H1 (cell line): ENCODE measurements around the gene KCNC1. TPM values are rescaled to one million over a fixed set of nuclear protein-coding genes. Genes with fewer than 3 reads are reported as not detected.

ENCODE experiments used
- CTCF ChIA-PET: fragments of 300-600 bp; sonication (Branson Sonifier 250); formaldehyde crosslinking; loops from one replicate; lab custom pipeline; 2021; ENCODE audit not compliant: partially characterized antibody; lab: Charles Lee
- POLR2A ChIA-PET: fragments of 300-600 bp; sonication (Branson Sonifier 250); formaldehyde crosslinking; loops from one replicate; lab custom pipeline; 2021; ENCODE audit warnings: inconsistent platforms; ENCODE audit not compliant: partially characterized antibody; lab: Charles Lee
- DNase-seq, 2 experiments: peaks; one replicate each; pipeline versions ENCODE4 v3.0.0 to v3.0.0-alpha.2; 2010 to 2022; ENCODE audit warnings: low spot score in 2 of 2, low read depth in 1 of 2, mixed read lengths in 1 of 2
- FAIRE-seq: peaks from 2 replicates; lab custom pipeline; 2011; peaks lifted over from hg19 to GRCh38; lab: Jason Lieb, UNC
- H2AFZ ChIP-seq: 2 replicates; pipeline ENCODE4 v1.8.1; 2012; ENCODE audit warnings: low read length, inconsistent platforms
- H2AK5ac ChIP-seq: 2 replicates; pipeline ENCODE4 v1.6.1; 2013; ENCODE audit warnings: low read depth, low read length
- H2BK120ac ChIP-seq: replicated peaks from 2 replicates; pipeline ENCODE3; 2013; ENCODE audit warnings: low read depth, low read length, inconsistent platforms
- H2BK12ac ChIP-seq: 2 replicates; pipeline ENCODE4 v1.6.1; 2013; ENCODE audit warnings: low read depth, low read length
- H2BK15ac ChIP-seq: 2 replicates; pipeline ENCODE4 v1.6.1; 2013; ENCODE audit warnings: low read length
- H2BK20ac ChIP-seq: 2 replicates; pipeline ENCODE4 v1.6.1; 2013; ENCODE audit warnings: low read length
- H2BK5ac ChIP-seq: 2 replicates; pipeline ENCODE4 v1.6.1; 2013; ENCODE audit warnings: low read depth, low read length
- H3K14ac ChIP-seq: 2 replicates; pipeline ENCODE4 v1.6.1; 2013; ENCODE audit warnings: inconsistent platforms; ENCODE audit not compliant: insufficient read length
- H3K18ac ChIP-seq: 2 replicates; pipeline ENCODE4 v1.6.1; 2013; ENCODE audit warnings: low read length; ENCODE audit errors: extremely low read depth
- H3K23ac ChIP-seq: 2 replicates; pipeline ENCODE4 v1.6.1; 2013; ENCODE audit warnings: inconsistent platforms; ENCODE audit not compliant: insufficient read length
- H3K23me2 ChIP-seq: 2 replicates; pipeline ENCODE4 v1.6.1; 2013; ENCODE audit warnings: low read depth, low read length
- H3K27ac ChIP-seq: 2 replicates; pipeline ENCODE4 v1.6.1; 2011; ENCODE audit warnings: low read depth, low read length, inconsistent platforms
- H3K27me3 ChIP-seq, 4 experiments: replicated peaks in 1 of 4; 1 replicate in 1 of 4; 2 replicates in 3 of 4; pipeline versions ENCODE4 v1.6.1 to v1.8.1; 2011 to 2013; ENCODE audit warnings: low read length in 3 of 4, mild to moderate bottlenecking in 3 of 4, inconsistent platforms in 2 of 4, mixed read lengths in 2 of 4, moderate library complexity in 1 of 4; ENCODE audit not compliant: control insufficient read depth in 3 of 4, insufficient read depth in 3 of 4; ENCODE audit errors: extremely low read depth in 1 of 4
- H3K36me3 ChIP-seq, 4 experiments: 2 replicates each; pipeline versions ENCODE4 v1.6.1 to v1.8.1; 2011 to 2013; ENCODE audit warnings: mild to moderate bottlenecking in 4 of 4, low read length in 3 of 4, moderate library complexity in 2 of 4, control low read depth in 1 of 4, inconsistent platforms in 1 of 4; ENCODE audit not compliant: insufficient read depth in 4 of 4, control insufficient read depth in 2 of 4
- H3K4ac ChIP-seq: replicated peaks from 2 replicates; pipeline ENCODE3; 2013; ENCODE audit warnings: low read length, low read depth, mixed read lengths, inconsistent platforms; ENCODE audit not compliant: insufficient read length
- H3K4me1 ChIP-seq, 4 experiments: replicated peaks in 1 of 4; 1 replicate in 1 of 4; 2 replicates in 3 of 4; pipeline versions ENCODE4 v1.6.1 to v1.8.1; 2011 to 2013; ENCODE audit warnings: low read length in 3 of 4, inconsistent platforms in 2 of 4, mixed read lengths in 1 of 4; ENCODE audit not compliant: insufficient read depth in 4 of 4, control insufficient read depth in 3 of 4
- H3K4me2 ChIP-seq, 2 experiments: 2 replicates each; pipeline versions ENCODE4 v1.6.1 to v1.8.1; 2011 to 2013; ENCODE audit warnings: low read depth in 2 of 2, low read length in 2 of 2, control low read depth in 1 of 2, inconsistent platforms in 1 of 2, mild to moderate bottlenecking in 1 of 2; ENCODE audit not compliant: insufficient read depth in 1 of 2
- H3K4me3 ChIP-seq, 4 experiments: fragments of 200-600, 300-600 bp in 1 of 4; sonication (generic), shearing (Covaris generic), sonication (Bioruptor Twin) in 1 of 4; 2 replicates each; pipeline versions ENCODE4 v1.5.1 to v1.8.1; 2011 to 2016; ENCODE audit warnings: low read length in 4 of 4, low read depth in 3 of 4, control low read depth in 2 of 4, inconsistent platforms in 2 of 4, mild to moderate bottlenecking in 2 of 4, mixed read lengths in 1 of 4, moderate library complexity in 1 of 4; ENCODE audit not compliant: insufficient read depth in 2 of 4; ENCODE audit errors: extremely low read depth in 1 of 4
- H3K56ac ChIP-seq: replicated peaks from 2 replicates; pipeline ENCODE3; 2013; ENCODE audit warnings: low read depth, mild to moderate bottlenecking, mixed read lengths, low read length, inconsistent platforms; ENCODE audit not compliant: insufficient read length
- H3K79me1 ChIP-seq: 2 replicates; pipeline ENCODE4 v1.6.1; 2013; ENCODE audit warnings: low read depth, low read length, control low read depth
- H3K79me2 ChIP-seq, 2 experiments: 2 replicates each; pipeline versions ENCODE4 v1.6.1 to v1.8.1; 2012 to 2013; ENCODE audit warnings: low read length in 2 of 2, mild to moderate bottlenecking in 2 of 2, inconsistent platforms in 1 of 2; ENCODE audit not compliant: insufficient read depth in 2 of 2, control insufficient read depth in 1 of 2
- H3K9ac ChIP-seq, 4 experiments: replicated peaks in 1 of 4; 1 replicate in 1 of 4; 2 replicates in 3 of 4; pipeline versions ENCODE4 v1.6.1 to v1.8.1; 2011 to 2013; ENCODE audit warnings: low read depth in 3 of 4, low read length in 3 of 4, control low read depth in 2 of 4, mild to moderate bottlenecking in 2 of 4, moderate library complexity in 2 of 4, inconsistent platforms in 1 of 4; ENCODE audit errors: extremely low read depth in 1 of 4
- H3K9me3 ChIP-seq, 2 experiments: 2 replicates each; pipeline versions ENCODE4 v1.6.1 to v1.8.1; 2012 to 2013; ENCODE audit warnings: mild to moderate bottlenecking in 2 of 2, moderate library complexity in 2 of 2, control low read depth in 1 of 2, inconsistent platforms in 1 of 2, low read depth in 1 of 2, low read length in 1 of 2, mixed read lengths in 1 of 2; ENCODE audit not compliant: insufficient read depth in 2 of 2
- H4K20me1 ChIP-seq, 2 experiments: replicated peaks in 1 of 2; 2 replicates each; pipeline versions ENCODE3 to v1.8.1; 2011 to 2013; ENCODE audit warnings: inconsistent platforms in 2 of 2, low read length in 2 of 2, mild to moderate bottlenecking in 1 of 2; ENCODE audit not compliant: insufficient read depth in 2 of 2, control insufficient read depth in 1 of 2
- H4K5ac ChIP-seq: 2 replicates; pipeline ENCODE4 v1.6.1; 2013; ENCODE audit warnings: low read length, low read depth, mixed read lengths, inconsistent platforms; ENCODE audit not compliant: insufficient read length
- H4K8ac ChIP-seq: 2 replicates; pipeline ENCODE4 v1.8.0; 2013; ENCODE audit warnings: mild to moderate bottlenecking, moderate library complexity, low read length, inconsistent platforms; ENCODE audit not compliant: insufficient read depth; ENCODE audit errors: extremely low read depth
- H4K91ac ChIP-seq: replicated peaks from 2 replicates; pipeline ENCODE3; 2013; ENCODE audit warnings: low read length, mixed read lengths, inconsistent platforms; ENCODE audit not compliant: insufficient read length
- CBX8 ChIP-seq: fragments of 300-800, 300-1000 bp; sonication (generic); IDR thresholded peaks from 2 replicates; pipeline ENCODE4 v1.7.1; 2016; ENCODE audit warnings: low read depth, low read length, borderline replicate concordance
- CHD2 ChIP-seq: IDR thresholded peaks from 2 replicates; pipeline ENCODE4 v1.6.1; 2012; ENCODE audit warnings: low read length, improper control_type of control experiment
- GTF2F1 ChIP-seq: IDR thresholded peaks from 2 replicates; pipeline ENCODE4 v1.6.1; 2012; ENCODE audit warnings: low read depth, low read length, improper control_type of control experiment, borderline replicate concordance
- KDM1A ChIP-seq: fragments of 200-600, 300-600 bp; sonication (generic); IDR thresholded peaks from 2 replicates; pipeline ENCODE4 v1.7.1; 2016; ENCODE audit warnings: mild to moderate bottlenecking, low read length, borderline replicate concordance
- KDM4A ChIP-seq: IDR thresholded peaks from one replicate; pipeline ENCODE4 v1.7.1; 2012; ENCODE audit warnings: low read depth, mild to moderate bottlenecking, moderate library complexity, low read length, inconsistent platforms; ENCODE audit not compliant: severe bottlenecking
- MAFK ChIP-seq: IDR thresholded peaks from 2 replicates; pipeline ENCODE4 v1.6.1; 2012; ENCODE audit warnings: low read depth, mild to moderate bottlenecking, improper control_type of control experiment, low read length
- PHF8 ChIP-seq: fragments of 200-600 bp; sonication (generic); conservative IDR thresholded peaks from 2 replicates; pipeline ENCODE4 v1.7.1; 2012; ENCODE audit warnings: low read depth, mild to moderate bottlenecking, inconsistent platforms, low read length, moderate library complexity
- POLR2AphosphoS5 ChIP-seq: IDR thresholded peaks from 2 replicates; pipeline ENCODE4 v1.6.1; 2011; ENCODE audit warnings: low read depth, low read length
- RAD21 ChIP-seq, 2 experiments: IDR thresholded peaks in 1 of 2; conservative IDR thresholded peaks in 1 of 2; 2 replicates each; pipeline ENCODE4 v1.6.1; 2011; ENCODE audit warnings: low read depth in 2 of 2, low read length in 2 of 2, improper control_type of control experiment in 1 of 2, inconsistent platforms in 1 of 2, mild to moderate bottlenecking in 1 of 2, moderate library complexity in 1 of 2
- RNF2 ChIP-seq: fragments of 200-900, 300-1000 bp; sonication (generic); IDR thresholded peaks from 2 replicates; pipeline ENCODE4 v1.7.1; 2016; ENCODE audit warnings: borderline replicate concordance, low read depth, mild to moderate bottlenecking, antibody characterized with exemption, low read length; ENCODE audit not compliant: poor library complexity, severe bottlenecking; ENCODE audit errors: missing control alignments
- SAP30 ChIP-seq: fragments of 300-600 bp; sonication (generic); IDR thresholded peaks from 2 replicates; pipeline ENCODE4 v1.7.1; 2012; ENCODE audit warnings: low read length, moderate library complexity, mild to moderate bottlenecking, inconsistent platforms; ENCODE audit not compliant: insufficient read depth, insufficient replicate concordance
- WGBS, 2 experiments: shearing (Covaris generic) in 1 of 2; methylation state at CpG; one replicate each; pipeline versions ENCODE4 v1.1.6 to v1.1.7; 2013 to 2015; ENCODE audit warnings: low lambda C conversion rate in 2 of 2, mixed read lengths in 2 of 2, inconsistent platforms in 1 of 2, low coverage in 1 of 2, missing lambda C conversion rate in 1 of 2; ENCODE audit not compliant: insufficient replicate concordance in 2 of 2, insufficient coverage in 1 of 2, insufficient read length in 1 of 2; ENCODE audit errors: extremely low coverage in 1 of 2, missing lambda C conversion rate in 1 of 2; 5-methylcytosine and 5-hydroxymethylcytosine counted together
- polyA plus RNA-seq, 7 experiments: library from polyadenylated mRNA; depleted of rRNA in 3 of 7; stranded (reverse) in 5 of 7; unstranded in 2 of 7; fragments of >200 nt in 5 of 7; fragments of 200-250 nt in 2 of 7; gene quantifications; 1 replicate in 5 of 7; 2 replicates in 1 of 7; 4 replicates in 1 of 7; pipeline versions ENCODE4 v1.2.1 to v1.2.3, GENCODE V29; 2011 to 2013; ENCODE audit warnings: missing spikeins in 2 of 7, mixed read lengths in 2 of 7
- total RNA-seq: library from RNA; stranded (reverse); fragmentation: NEBNext Ultra II Directional; extraction: Animal tissue kit (Norgen Biotek cat#: 25700); gene quantifications from 2 replicates; pipeline ENCODE4 v1.2.1, GENCODE V29; 2021
- TF ChIP-seq, protein P1 (sequence below): IDR thresholded peaks from 2 replicates; pipeline ENCODE4 v1.6.1; 2011; ENCODE audit warnings: low read length, improper control_type of control experiment

KCNC1 gene
- total and polyA plus RNA-seq, 2 of the 8 experiments (the other 6 are each of a cell fraction or from before 2014, with no cell fraction given): 0.11 to 0.26 TPM

DNA sequence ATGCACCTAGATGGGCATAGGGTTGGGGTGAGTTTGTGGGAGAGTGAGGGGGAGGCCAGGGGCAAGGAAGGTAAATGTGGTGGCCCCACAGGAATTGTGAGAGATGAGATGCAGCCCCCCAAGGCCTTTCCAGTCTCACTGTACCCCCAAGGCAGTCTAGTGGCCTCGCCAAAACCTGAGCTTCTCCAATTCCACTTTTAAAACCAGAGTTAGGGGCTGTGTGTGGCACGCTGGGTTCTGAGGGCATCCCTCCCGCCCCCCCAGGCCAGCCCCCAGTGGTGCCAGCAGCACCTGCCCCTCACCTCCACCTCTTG, 40.4 kb downstream of the KCNC1 start:
- no peak overlapping the region for H3K9ac ChIP-seq
- H3K9me3 ChIP-seq: no peaks in the 10 kb centered on the region; a peak in 1 of 4 replicates
- no peak overlapping the region for H2AK5ac ChIP-seq
- H2AFZ ChIP-seq: no peak overlapping the region
- H2BK15ac ChIP-seq: no peak overlapping the region
- H2BK5ac ChIP-seq: no peak overlapping the region
- DNase-seq (no peak), FAIRE-seq (no peak)
- H4K5ac ChIP-seq: no peak overlapping the region
- H3K18ac ChIP-seq: no peak overlapping the region
- H3K14ac ChIP-seq: no peak overlapping the region
- CTCF ChIA-PET: interaction anchor here (0.8 to 4.1 kb wide), 12 partner anchors 9 to 204 kb away, joined by 3 to 28 read pairs (median 4); no protein-coding TSS in a partner anchor
- H3K36me3 ChIP-seq: no peaks in the 10 kb centered on the region
- H2BK120ac ChIP-seq: no peak overlapping the region
- no peaks in the 10 kb centered on the region for H3K27me3 ChIP-seq
- H3K4me3 ChIP-seq: no peak overlapping the region
- POLR2A ChIA-PET: no interaction called here
- 90% methylated on average over 2 of the region's 3 CpGs; no CpG with 5 or more reads in 1 of the 2 experiments for WGBS, 2 experiments
- no peak overlapping the region for H3K4me2 ChIP-seq
- no peak overlapping the region for H4K91ac ChIP-seq
- no peaks in the 10 kb centered on the region for H4K20me1 ChIP-seq
- no peak overlapping the region for H3K4ac ChIP-seq
- H2BK12ac ChIP-seq: no peak overlapping the region
- no peaks in the 10 kb centered on the region for H3K79me2 ChIP-seq
- no peak overlapping the region for H3K56ac ChIP-seq
- no peak overlapping the region for H2BK20ac ChIP-seq
- peaks cover 0 to 3% (median 0%) of the 10 kb centered on the region in 4 experiments; a peak in 2 of 7 replicates for H3K4me1 ChIP-seq
- H3K79me1 ChIP-seq: no peaks in the 10 kb centered on the region
- H3K27ac ChIP-seq: no peak overlapping the region
- H3K23me2 ChIP-seq: no peaks in the 10 kb centered on the region
- no peak overlapping the region for H4K8ac ChIP-seq
- H3K23ac ChIP-seq: no peak overlapping the region
- TF ChIP-seq, protein P1, sequence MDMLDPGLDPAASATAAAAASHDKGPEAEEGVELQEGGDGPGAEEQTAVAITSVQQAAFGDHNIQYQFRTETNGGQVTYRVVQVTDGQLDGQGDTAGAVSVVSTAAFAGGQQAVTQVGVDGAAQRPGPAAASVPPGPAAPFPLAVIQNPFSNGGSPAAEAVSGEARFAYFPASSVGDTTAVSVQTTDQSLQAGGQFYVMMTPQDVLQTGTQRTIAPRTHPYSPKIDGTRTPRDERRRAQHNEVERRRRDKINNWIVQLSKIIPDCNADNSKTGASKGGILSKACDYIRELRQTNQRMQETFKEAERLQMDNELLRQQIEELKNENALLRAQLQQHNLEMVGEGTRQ: no peak
- TF ChIP-seq CBX8: no peak
- TF ChIP-seq RNF2: no peak
- TF ChIP-seq SAP30: no peak
- TF ChIP-seq KDM1A: no peak
- TF ChIP-seq CHD2: no peak
- TF ChIP-seq KDM4A: no peak
- no peak for TF ChIP-seq RAD21 (IDR thresholded peaks at IDR 0.05 in 1 of 2, conservative IDR thresholded peaks at IDR 0.05 in 1 of 2; ENCODE audit: low read depth in 2 of 2, low read length in 2 of 2)
- TF ChIP-seq PHF8: no peak
- no peak for TF ChIP-seq POLR2AphosphoS5
- no peak for TF ChIP-seq MAFK
- no peak for TF ChIP-seq GTF2F1
